HCT116 (cell line): ENCODE data around the gene RIMS4. TPM values are rescaled to one million over a fixed set of nuclear protein-coding genes. Genes with fewer than 3 reads are reported as not detected.

Experiments
- ATAC-seq: fragments of 200-7000 bp; cut with Tn5 transposase; 2 replicates; pipeline ENCODE4 v1.9.1; 2020; ENCODE audit warnings: mild to moderate bottlenecking, moderate library complexity
- BruUV-seq: library from RNA; stranded (reverse); fragments of 400-500 nt; replicated peaks from 2 replicates; lab custom pipeline; 2021; lab: Mats Ljungman, UMichigan
- CTCF ChIA-PET: fragments of 300-600 bp; sonication (Branson Sonifier 250); formaldehyde crosslinking; loops from one replicate; lab custom pipeline; 2021; ENCODE audit warnings: antibody characterized with exemption; lab: Charles Lee
- POLR2A ChIA-PET: fragments of 300-600, 350-600 bp; sonication (Branson Sonifier 250); formaldehyde crosslinking; loops from one replicate; lab custom pipeline; 2021; ENCODE audit warnings: antibody characterized with exemption; lab: Charles Lee
- RAD21 ChIA-PET, 2 experiments: fragments of 300-600 bp; sonication (Branson Sonifier 250); formaldehyde crosslinking; loops; one replicate each; lab custom pipeline; 2023; ENCODE audit warnings: low total read pairs in 2 of 2; ENCODE audit not compliant: uncharacterized antibody in 2 of 2, unreplicated experiment in 2 of 2, low non-redundant PET in 1 of 2; lab: Charles Lee
- DNase-seq: peaks from one replicate; pipeline ENCODE4 v3.0.0-alpha.2; 2010; ENCODE audit warnings: low read depth, low spot score
- H2AFZ ChIP-seq: fragments of 200-600 bp; shearing (Covaris generic), sonication (generic); 2 replicates; pipeline ENCODE4 v1.6.1; 2017; ENCODE audit warnings: low read depth, mixed run types, mixed read lengths, antibody characterized with exemption, low read length; ENCODE audit not compliant: poor library complexity, severe bottlenecking
- H3K27ac ChIP-seq: 2 replicates; pipeline ENCODE4 v1.5.1; 2012; ENCODE audit warnings: low read depth, low read length
- H3K27me3 ChIP-seq: fragments of 200-600 bp; sonication (generic); 2 replicates; pipeline ENCODE4 v1.6.1; 2016; ENCODE audit warnings: mixed run types, low read length, mixed read lengths; ENCODE audit not compliant: insufficient read depth
- H3K36me3 ChIP-seq, 2 experiments: fragments of 200-500 bp in 1 of 2; fragments of 200-600 bp in 1 of 2; sonication (Bioruptor generic) in 1 of 2; sonication (generic) in 1 of 2; 2 replicates each; pipeline versions ENCODE4 v1.5.1 to v1.6.1; 2014 to 2016; ENCODE audit warnings: low read length in 2 of 2, inconsistent platforms in 1 of 2, mixed read lengths in 1 of 2, mixed run types in 1 of 2; ENCODE audit not compliant: insufficient read depth in 2 of 2, control insufficient read depth in 1 of 2
- H3K4me1 ChIP-seq, 2 experiments: fragments of 200-600 bp in 1 of 2; sonication (generic) in 1 of 2; 2 replicates each; pipeline versions ENCODE4 v1.5.1 to v1.6.1; 2012 to 2017; ENCODE audit warnings: low read length in 2 of 2, inconsistent platforms in 1 of 2, mild to moderate bottlenecking in 1 of 2, mixed read lengths in 1 of 2, mixed run types in 1 of 2, moderate library complexity in 1 of 2; ENCODE audit not compliant: insufficient read depth in 2 of 2, control insufficient read depth in 1 of 2
- H3K4me2 ChIP-seq: fragments of 200-600 bp; sonication (generic); 2 replicates; pipeline ENCODE4 v1.6.1; 2017; ENCODE audit warnings: mixed run types, low read length, mixed read lengths
- H3K4me3 ChIP-seq, 2 experiments: fragments of 200-600 bp in 1 of 2; sonication (generic) in 1 of 2; replicated peaks in 1 of 2; 2 replicates each; pipeline ENCODE4 v1.5.1; 2011 to 2016; ENCODE audit warnings: low read length in 2 of 2, control low read depth in 1 of 2, low read depth in 1 of 2, mild to moderate bottlenecking in 1 of 2, mixed read lengths in 1 of 2, mixed run types in 1 of 2
- H3K79me2 ChIP-seq: fragments of 200-600 bp; sonication (generic); 2 replicates; pipeline ENCODE4 v1.6.1; 2017; ENCODE audit warnings: mild to moderate bottlenecking, mixed run types, low read length, moderate library complexity, mixed read lengths; ENCODE audit not compliant: insufficient read depth
- H3K9ac ChIP-seq: fragments of 200-600 bp; sonication (generic); 2 replicates; pipeline ENCODE4 v1.6.1; 2016; ENCODE audit warnings: low read length, mixed read lengths
- H3K9me2 ChIP-seq: fragments of 200-600 bp; sonication (generic), shearing (Covaris generic); 2 replicates; pipeline ENCODE4 v1.6.1; 2017; ENCODE audit warnings: mixed run types, mild to moderate bottlenecking, moderate library complexity; ENCODE audit not compliant: insufficient read depth
- H3K9me3 ChIP-seq, 2 experiments: fragments of 200-500 bp in 1 of 2; fragments of 200-600 bp in 1 of 2; sonication (Bioruptor generic) in 1 of 2; sonication (generic) in 1 of 2; 2 replicates each; pipeline ENCODE4 v1.6.1; 2014 to 2017; ENCODE audit warnings: low read length in 2 of 2, mixed read lengths in 2 of 2, inconsistent platforms in 1 of 2, low read depth in 1 of 2, mild to moderate bottlenecking in 1 of 2, mixed run types in 1 of 2, moderate library complexity in 1 of 2; ENCODE audit not compliant: control insufficient read depth in 1 of 2, insufficient read depth in 1 of 2
- H4K20me1 ChIP-seq: fragments of 200-600 bp; sonication (generic), shearing (Covaris generic); 2 replicates; pipeline ENCODE4 v1.6.1; 2017; ENCODE audit warnings: mixed run types, mild to moderate bottlenecking, moderate library complexity; ENCODE audit not compliant: insufficient read depth
- CBX3 ChIP-seq: IDR thresholded peaks from 2 replicates; pipeline ENCODE4 v1.6.1; 2012; ENCODE audit warnings: low read depth
- CEBPB ChIP-seq: IDR thresholded peaks from 2 replicates; pipeline ENCODE4 v1.6.1; 2012; ENCODE audit warnings: low read depth
- ELF1 ChIP-seq: IDR thresholded peaks from 2 replicates; pipeline ENCODE4 v1.6.1; 2012; ENCODE audit warnings: low read depth, borderline replicate concordance
- EZH2 ChIP-seq: fragments of 200-600 bp; sonication (generic); IDR thresholded peaks from 2 replicates; pipeline ENCODE4 v1.6.1; 2017; ENCODE audit warnings: antibody characterized with exemption, mixed run types
- FOSL1 ChIP-seq: IDR thresholded peaks from 2 replicates; pipeline ENCODE4 v1.6.1; 2012; ENCODE audit warnings: low read depth
- POLR2A ChIP-seq: IDR thresholded peaks from 2 replicates; pipeline ENCODE4 v1.7.0; 2011; ENCODE audit warnings: borderline replicate concordance; ENCODE audit not compliant: insufficient read depth, insufficient read length; ENCODE audit errors: extremely low read depth
- POLR2AphosphoS5 ChIP-seq: IDR thresholded peaks from 2 replicates; pipeline ENCODE4 v1.6.1; 2011; ENCODE audit warnings: mild to moderate bottlenecking, low read depth, low read length, moderate library complexity
- RAD21 ChIP-seq: IDR thresholded peaks from 2 replicates; pipeline ENCODE4 v1.6.1; 2012; ENCODE audit warnings: low read depth, mild to moderate bottlenecking
- SIN3A ChIP-seq: IDR thresholded peaks from 2 replicates; pipeline ENCODE4 v1.6.1; 2012; ENCODE audit warnings: low read depth
- TCF7L2 ChIP-seq: IDR thresholded peaks from 2 replicates; pipeline ENCODE4 v1.7.0; 2011; ENCODE audit warnings: borderline replicate concordance, inconsistent platforms; ENCODE audit not compliant: insufficient read depth, insufficient read length; ENCODE audit errors: extremely low read depth
- YY1 ChIP-seq: IDR thresholded peaks from 2 replicates; pipeline ENCODE4 v1.6.1; 2011; ENCODE audit warnings: low read length, low read depth, moderate library complexity, mild to moderate bottlenecking; ENCODE audit not compliant: insufficient replicate concordance; ENCODE audit errors: extremely low read depth
- ZBTB33 ChIP-seq: IDR thresholded peaks from 2 replicates; pipeline ENCODE4 v1.6.1; 2011; ENCODE audit warnings: mild to moderate bottlenecking, low read length, moderate library complexity; ENCODE audit not compliant: insufficient replicate concordance; ENCODE audit errors: extremely low read depth
- ZFX ChIP-seq: fragments of 450-650 bp; IDR thresholded peaks from 2 replicates; pipeline ENCODE4 v1.6.1; 2017
- intact Hi-C: fragments of 100-400 bp; cut with micrococcal nuclease; formaldehyde crosslinking; loops from 2 replicates; pipeline ENCODE4 v1.10.0; 2022
- total RNA-seq: library from RNA; stranded (reverse); gene quantifications from one replicate; pipeline ENCODE4 v1.2.1, GENCODE V29; 2021; ENCODE audit not compliant: unreplicated experiment

Gene RIMS4
- total RNA-seq, 1 experiment from 2014 or later: 0.05 TPM

GRCh38 chr20:44805335-44805978, 4.9 kb downstream of the RIMS4 start:
- Histone ChIP-seq H3K79me2 (no peaks in the 10 kb centered on the region), H3K36me3 (no peaks in the 10 kb centered on the region), H3K27ac (no peak overlapping the region), H3K4me2 (no peak overlapping the region), H4K20me1 (no peaks in the 10 kb centered on the region), H3K4me3 (no peak overlapping the region), H3K9me2 (no peaks in the 10 kb centered on the region), H3K9ac (no peak overlapping the region), H3K9me3 (no peaks in the 10 kb centered on the region), H3K4me1 (no peaks in the 10 kb centered on the region), H3K27me3 (peaks cover 3% of the 10 kb centered on the region; the same call in 1 of the 2 replicates), H2AFZ (no peak overlapping the region)
- no peak for DNase-seq
- RAD21 ChIA-PET: no interaction called here
- POLR2A ChIA-PET: no interaction called here
- BruUV-seq: no TSS peak
- intact Hi-C loops: no loop called here
- TF ChIP-seq ZFX (no peak), FOSL1 (no peak), ELF1 (no peak), YY1 (no peak), ZBTB33 (no peak), POLR2A (no peak), EZH2 (no peak), SIN3A (no peak), CEBPB (no peak), RAD21 (no peak), TCF7L2 (no peak), CBX3 (no peak), POLR2AphosphoS5 (no peak)
- ATAC-seq: no peak
- CTCF ChIA-PET: no interaction called here
